Measurements from ENCODE around the gene XPC.

Gene XPC

DNA sequence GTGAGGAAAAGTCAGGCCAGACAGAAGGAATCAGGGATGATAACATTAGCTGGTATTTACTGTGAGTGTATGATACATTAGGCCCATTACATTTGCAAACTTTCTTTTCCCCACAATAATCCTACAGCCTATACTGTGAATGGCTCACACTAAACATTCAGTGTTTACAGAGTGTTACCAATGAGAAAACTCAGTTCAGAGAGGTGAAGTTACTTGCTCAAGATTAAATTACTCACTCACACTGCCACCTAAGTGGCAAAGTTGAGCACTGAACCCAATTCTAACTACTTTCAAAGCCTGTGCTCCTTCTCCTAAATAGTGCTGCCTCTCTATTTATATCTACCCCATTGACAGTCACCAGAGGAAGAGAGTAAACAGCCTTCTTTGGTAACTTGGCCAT is 8.5 kb downstream of the XPC start:
- no peak for DNase-seq

DNA sequence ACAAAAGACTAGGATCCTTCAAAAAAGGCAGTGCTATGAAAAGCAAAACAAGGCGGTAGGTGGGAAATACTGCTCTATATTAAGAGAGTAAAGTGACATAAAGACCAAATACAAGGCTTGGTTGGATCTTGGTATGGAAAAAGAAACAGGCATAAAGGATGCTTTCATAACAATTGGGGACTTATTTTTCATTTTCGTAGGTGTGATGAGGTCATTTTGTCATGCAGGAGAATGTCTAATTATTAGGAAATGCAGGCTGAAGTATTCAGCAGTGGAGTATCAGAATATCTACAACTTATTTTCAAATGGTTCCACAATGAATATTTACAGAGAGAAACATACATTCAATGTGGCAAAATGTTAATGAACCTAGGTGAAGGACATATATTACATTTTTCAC is 9.0 kb downstream of the XPC start:
- DNase-seq = no peak

DNA sequence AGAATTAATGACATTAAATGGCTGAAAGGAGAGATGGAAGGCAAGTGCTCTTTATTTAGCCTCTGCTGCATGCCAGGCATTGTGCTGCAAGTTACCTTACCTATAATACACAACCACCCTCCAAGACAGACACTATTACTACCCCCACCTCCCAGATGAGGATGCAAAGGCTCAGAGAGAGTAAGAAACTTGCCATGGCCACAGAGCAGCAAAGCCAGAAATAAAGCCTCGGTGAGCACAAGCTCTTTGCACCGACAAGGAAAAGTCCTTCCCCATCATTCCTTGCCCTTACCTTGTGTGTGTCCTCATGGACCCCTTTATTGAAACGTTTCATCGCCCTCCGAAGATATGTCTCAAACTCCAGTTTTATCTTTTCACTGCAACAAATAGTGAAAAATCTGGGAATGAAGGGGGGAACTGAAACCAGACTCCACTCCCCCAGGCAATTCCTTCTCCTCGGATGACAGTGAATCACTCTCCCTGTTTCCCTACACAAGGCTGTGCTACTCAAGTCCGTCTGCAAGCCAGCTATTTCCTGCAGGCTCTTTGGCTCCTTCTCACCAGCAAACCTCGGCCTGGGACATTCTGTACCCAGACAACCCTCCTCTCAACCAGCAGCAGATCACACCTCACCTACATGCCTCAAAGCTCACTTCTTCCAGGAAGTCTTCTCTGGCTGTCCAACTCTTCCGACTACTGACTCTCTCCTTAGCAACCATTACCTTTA is 11.4 kb downstream of the XPC start:
- DNase-seq = no peak

DNA sequence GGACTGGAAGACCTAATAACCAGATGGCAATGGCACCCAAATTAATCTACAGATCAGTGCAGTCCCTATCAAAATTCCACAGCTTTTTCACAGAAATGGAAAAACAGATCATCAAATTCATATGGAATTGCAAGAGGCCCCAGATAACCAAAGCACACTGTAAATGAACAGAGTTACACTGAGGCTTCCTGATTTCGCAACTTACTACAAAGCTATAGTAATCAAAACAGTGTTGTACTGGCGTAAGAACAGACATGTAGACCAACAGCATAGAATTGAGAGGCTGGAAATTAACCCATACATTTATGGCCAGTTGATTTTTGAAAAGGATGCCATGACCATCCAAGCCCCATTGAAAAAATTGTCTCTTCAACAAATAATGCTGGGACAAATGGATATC is 16.2 kb downstream of the XPC start:
- DNase-seq = peak; percentile 59 to 84

DNA sequence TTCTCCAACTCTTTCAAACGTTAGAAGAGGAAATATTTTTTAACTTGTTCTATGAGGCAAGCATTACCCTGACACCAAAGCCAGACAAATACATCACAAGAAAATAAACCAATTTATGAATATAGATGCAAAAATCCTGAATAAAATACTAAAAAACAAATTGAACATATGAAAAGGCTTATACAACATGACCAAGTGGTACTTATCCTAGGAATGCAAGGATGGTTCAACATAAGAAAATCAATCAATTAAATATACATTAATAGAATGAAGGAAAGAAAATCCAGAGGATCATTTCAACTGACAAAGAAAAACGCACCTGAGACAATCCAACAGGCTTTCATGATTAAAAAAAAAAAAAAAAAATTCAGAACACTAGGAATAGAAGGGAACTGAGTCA is 17.1 kb downstream of the XPC start:
- no peak for DNase-seq

DNA sequence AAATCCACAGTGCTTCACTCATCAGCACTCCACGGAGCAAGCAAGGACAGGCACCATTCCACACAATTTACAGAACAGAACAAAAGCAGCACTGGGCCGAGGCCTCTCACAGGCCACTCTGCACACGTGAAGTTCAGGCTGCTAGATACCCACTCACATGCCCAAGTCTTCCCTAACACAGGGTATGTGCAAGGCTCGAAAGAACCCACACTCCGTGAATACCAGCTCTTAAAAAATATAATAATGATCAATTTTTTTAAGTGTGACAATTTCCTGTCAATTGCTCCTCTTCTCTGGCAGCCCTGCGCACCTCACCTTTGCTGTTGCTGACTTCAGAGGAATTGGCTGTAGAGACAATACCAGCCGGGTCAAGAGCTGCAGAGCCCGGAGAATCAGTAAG is 19.0 kb downstream of the XPC start:
- DNase-seq = no peak

DNA sequence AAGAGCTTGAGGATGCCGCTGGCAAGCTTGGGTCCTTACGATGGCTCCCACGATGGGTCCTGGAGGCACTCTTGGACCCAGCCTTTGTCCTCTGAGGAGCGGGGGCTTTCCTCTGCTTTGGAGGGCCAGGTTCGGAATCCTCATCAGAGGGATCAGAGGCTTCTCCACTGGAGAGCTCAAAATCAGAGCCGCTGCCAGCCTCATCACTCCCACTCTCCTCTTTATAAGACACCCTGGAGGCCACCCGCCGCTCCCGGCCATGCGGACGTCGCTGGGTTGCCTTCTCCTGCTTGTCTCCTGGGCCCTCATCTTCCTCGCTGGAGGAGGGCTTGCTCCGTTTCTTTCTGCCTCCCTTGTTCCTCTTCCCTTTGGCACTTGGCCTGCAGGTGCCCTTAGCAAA is 20.0 kb downstream of the XPC start:
- DNase-seq = no peak

DNA sequence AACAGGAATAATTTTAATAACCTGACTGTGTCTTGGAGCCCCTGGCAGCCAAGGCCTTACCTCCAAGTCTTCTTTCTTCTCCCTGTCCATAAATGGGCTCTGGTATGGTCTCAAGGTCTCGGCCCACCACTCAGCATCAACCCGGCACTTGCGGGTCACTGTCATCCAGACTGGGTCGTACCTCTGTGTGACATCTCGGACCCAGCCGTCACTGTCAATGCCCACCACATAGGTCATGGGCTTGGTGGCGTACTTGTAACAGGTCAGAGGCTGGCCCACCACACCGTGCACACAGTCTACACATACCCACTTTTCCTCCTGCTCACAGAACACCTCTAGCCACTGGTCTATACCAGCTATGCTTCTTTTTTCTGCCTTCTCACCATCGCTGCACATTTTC is 20.4 kb downstream of the XPC start:
- DNase-seq = no peak

DNA sequence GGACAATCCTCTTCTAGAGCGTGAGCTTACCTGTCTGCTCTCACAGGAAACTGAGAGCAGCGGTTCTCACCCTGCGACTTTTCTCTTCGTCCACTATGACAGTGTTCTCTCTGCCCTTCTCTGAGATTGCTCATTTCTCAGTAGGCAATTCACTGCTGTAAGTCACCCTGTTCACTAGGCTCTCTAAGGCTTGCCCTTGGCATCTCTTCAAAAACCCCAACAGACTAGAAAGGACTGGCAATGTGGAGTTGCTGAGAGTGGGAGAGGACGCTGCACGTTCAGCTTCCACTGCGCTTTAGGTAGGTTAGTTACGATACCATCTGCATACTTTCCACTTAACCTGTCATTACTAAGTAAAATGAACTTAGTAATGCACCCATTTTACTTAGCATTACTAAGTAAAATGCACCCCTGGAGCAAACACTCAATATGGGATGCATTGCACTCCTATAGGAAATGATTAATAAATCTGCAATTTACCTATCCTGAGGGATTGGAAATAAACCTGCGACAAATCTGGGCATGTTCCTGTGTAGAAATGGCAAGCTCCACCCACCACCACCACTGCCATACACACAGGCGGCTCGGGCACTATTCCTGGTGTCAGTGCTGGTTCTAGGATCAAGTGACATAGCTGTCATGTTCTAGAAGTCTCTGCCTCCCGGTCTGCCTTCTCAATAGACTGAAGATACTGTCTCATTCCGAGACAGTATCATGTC is 21.4 kb downstream of the XPC start:
- no peak for DNase-seq

DNA sequence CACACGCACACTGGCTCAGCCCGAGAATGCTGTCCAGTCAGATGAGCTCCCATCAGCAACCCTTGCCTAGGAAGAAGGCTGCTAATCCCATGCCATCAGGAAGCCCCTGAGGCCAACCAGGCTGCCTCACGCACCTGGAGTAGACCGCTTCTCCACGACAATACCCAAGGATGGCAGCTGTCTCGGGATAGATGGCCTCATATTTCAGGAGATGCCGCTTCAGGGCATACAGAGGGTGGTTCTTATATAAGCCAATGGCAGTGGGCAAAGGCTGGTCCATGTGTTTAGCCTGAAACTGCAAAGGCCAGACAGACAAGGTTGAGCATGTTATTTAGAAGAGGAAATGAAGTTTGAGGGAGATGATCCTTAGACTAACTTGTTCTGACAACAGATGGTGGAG is 22.2 kb downstream of the XPC start:
- DNase-seq = no peak

DNA sequence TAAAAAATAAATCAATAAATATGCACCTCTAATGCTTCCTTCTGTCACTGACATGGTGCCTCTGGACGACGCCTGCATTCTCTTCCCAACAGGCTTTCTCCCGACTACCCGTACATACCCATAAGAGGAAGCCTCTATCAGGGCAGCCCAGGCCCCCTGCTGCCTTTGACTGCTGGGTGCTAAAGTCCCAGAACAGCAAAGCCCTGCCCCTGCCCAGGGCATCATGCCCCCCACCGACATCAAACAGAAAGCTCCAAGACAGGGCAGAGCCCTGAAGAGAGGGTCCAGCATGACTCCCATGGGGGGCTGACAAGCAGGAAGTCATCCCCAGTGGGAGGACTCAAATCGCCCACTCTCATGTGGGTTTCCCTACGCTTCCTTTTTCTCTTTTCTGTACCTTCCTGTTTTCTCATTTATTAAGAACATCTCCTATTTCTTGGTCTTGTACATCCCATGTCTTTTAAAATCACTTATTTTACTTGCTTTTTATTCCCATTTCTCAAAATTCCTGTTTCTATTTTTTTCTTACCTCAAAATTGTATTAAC is 23.4 kb downstream of the XPC start:
- no peak for DNase-seq

DNA sequence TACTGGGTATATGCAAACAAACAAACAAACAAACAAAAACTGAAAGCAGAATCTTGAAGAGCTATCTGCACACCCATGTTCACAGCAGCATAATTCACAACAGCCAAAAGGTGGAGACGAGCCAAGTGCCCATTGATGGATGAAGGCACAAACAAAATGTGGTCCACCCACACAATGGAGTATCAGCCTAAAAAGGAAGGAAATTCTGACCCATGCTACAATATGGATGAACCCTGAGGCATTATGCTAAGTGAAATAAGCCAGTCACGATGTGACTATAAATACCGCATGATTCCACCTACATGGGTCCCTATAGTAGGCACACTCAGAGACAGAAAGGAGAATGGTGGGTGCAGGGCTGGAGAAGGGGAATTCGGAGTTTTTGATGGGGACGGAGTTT is 24.1 kb downstream of the XPC start:
- no peak for DNase-seq

DNA sequence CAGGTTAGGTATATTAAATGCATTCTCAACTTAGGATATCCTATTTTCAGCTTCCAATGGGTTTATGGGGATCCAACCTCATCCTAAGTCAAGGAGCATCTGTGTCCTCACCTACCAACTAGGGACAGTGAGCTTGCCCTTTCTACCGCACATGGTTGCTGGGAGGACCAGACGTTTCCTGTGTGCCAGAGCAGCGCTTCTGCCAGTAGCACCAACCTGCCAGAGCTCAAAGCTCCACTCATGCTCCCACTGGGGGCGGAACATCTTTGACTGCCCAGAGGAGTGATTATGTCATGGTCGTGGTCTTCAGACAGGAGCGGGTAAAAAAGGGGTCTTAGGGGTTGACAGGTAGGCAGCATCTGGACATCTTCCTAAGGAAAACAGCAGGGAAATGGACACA is 24.7 kb downstream of the XPC start:
- DNase-seq = no peak

DNA sequence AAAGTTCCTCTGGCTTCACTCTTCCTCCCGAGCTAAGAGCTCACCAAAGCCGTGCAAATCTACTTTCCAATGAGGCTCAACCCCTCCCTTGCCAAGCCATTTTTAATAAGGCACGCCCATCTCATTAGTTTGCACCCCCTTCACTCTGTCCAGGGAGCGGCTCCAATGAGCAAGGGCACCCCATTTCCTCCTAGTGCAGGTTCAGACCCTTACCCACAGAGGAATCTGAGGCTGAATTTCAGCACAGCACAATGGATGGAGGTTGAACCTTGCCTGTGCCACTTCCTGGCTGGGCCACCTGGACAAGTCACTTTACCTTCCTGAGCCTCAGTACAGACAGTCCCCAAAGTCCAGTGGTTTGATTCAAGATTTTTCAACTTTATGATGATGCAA is 25.4 kb downstream of the XPC start:
- no peak for DNase-seq

DNA sequence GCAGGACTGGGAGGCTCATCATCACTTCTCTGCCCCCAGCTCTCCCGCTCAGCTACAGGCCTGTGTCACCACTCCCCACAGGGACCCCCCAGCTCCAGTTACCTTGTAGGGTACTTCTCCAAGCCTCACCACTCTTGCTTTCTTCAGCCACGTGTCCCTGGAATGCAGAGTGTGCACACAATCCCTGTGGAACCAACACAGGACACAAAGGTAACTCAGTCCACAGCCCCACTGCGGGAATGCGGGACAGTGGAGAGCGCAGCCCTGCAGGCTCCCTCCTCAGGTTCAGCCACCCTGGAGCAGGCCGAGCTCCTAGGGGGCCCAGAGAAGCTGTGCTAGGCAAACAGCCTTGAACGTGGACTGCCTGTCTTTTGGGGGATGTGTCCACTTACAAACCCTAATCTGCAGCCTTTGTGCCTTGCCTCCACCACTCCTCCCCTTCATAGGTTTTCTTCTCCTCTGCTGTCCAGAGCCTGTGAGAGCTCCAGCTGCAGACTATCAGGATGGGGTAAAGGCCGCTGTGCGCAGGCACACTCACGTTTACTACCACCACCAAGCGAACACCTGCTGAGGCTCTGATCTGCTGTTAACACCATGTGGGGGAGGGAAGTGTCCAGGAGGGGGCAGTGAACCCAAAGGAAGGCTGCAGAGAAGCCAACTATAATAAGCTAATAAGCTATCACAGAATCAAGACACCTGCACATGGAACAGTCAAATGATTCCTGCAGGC is 26.0 kb downstream of the XPC start:
- DNase-seq = peak; percentile 17 to 28

DNA sequence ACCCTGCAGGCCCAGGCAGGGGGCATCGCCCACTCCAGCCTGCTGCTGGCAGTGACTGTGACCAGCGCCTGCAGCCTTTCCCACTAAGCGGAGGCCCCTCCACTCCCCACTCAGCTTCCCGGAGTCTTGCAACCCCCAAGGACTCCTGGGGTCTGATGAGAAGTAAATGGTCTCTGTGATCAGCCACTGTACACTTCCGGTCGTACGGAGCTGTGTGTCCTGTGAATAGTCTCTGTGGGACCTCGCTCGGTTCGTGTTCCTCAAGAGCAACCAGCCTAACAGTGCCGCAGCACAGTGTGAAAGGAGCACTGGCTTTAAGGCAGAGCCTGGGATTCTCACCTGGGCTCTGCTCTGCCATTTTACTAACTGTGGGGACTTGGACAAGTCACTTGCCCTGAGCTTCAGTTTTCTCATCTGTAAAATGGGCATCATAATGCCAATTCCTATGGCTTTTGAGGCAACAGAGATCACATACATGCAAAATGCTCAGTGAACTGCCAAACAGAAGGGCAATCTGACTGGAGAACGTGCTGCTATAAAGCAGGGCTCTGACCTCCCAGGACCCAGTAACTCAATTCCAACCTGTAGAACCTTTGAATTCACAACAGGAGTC is 26.8 kb downstream of the XPC start:
- no peak for DNase-seq

DNA sequence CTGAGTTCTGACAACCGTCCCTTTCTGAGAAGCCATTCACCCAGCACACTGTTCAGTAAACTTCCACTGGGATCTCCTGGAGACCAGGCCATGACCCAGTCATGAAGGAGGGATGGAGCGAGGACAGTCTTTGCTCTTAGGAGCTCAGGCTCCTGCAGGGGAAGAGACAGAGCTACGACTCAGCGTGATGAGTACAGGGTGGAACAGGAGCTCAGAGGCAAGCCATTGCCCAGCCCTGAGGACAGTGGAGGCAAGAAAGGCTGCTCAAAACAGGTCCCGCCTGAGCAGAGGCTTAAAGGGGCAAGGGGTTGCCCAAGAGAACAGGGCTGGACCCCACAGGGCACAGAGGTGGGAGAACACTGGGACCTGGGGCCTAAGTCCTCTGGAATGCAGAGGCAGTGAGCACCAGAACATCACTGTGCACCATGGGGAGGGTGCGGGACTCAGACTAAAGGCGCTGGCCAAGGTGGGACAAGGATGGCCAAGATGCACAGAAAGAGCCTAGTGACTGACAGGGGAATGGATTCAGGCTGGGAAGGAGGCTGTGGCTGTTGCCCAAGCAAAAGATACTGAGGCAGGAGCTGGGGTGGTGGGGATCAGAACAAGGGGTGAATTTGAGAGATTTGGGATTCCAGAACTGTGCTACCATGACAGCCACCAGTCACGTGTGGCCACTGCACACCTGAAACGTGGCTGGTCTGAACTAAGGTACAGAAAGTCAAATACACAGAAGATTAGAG is 27.7 kb downstream of the XPC start:
- no peak for DNase-seq

DNA sequence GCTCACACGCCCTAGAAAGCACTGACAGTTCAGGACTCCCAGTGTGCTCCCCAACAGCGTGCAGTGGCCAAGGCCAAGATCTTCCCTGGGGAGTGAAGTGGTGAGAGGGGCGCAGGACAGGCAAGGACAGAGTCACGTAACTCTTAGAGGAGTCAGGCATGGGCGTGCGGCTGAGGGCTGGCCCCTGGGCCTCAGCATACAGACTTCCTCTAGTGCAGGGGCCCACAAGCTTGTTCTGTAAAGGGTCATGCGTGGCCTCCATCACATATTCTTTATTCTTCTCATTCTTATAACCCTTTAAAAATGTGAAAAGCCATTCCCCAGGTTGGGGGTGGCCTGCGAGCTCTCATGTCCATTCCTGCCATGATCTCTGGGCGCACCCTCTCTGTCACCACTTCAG is 28.3 kb downstream of the XPC start:
- no peak for DNase-seq

DNA sequence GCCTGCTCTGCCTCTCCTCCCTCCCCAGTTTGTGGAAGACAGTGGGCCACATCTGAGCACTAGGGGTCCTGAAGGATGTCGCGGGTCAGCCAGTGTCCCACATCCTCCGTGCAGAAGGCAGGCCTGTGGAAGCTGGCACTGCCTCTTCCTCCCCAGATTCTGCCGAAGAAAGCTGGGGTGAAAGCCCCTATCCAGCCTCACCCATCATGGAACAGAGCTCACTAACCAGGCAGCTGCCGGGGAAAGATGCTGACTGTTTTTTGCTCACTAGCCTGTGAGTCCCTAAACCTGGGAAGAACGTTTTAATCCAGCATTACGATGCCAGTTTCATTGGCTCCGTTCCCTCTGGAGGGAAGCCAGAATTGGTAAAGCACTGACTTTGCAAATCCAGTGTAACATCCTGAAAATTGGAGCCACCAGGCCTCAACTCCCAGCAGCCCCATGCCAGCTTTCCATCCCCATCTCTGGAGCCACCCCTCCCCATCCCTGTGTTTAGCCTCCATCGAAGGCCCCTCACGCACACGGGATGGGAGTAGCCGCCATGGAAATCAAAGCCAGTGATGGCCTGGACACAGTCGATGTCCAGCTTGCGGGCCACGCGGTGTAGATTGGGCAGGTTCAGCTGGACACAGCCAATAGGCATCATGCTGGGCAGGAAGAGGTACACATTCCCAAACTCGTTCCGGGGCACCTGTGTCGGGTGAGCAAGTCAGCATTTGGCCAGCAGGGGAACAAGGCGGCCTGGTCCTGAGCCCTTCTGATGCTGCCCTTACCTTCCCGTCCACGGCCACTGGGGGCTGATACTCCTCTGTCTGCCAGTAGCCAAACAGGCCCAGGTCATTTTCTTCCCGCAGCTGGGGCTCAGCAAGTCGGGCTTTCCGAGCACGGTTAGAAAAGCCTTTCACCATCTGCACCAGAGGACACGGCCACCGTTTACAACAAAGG is 30.1 kb downstream of the XPC start:
- DNase-seq = no peak

DNA sequence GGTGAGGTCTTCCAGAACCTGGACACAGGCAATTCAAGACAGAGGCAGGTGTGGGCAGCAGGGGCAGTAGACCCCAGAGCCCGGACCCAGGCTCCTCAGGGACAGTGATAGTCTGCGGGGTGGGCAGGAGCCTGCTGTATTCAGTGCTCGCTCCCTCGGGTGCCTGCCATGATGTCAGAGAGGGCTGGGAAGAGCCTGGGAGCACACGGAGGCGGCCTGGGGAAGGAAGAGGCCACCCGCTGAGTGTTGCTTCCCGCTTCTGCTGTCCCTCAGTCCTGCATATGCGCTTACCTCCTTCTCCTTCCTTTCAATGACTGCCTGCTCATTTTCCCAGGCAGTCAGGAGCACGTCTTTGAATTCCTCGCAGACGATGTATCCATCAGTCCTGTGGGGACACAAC is 30.8 kb downstream of the XPC start:
- no peak for DNase-seq

DNA sequence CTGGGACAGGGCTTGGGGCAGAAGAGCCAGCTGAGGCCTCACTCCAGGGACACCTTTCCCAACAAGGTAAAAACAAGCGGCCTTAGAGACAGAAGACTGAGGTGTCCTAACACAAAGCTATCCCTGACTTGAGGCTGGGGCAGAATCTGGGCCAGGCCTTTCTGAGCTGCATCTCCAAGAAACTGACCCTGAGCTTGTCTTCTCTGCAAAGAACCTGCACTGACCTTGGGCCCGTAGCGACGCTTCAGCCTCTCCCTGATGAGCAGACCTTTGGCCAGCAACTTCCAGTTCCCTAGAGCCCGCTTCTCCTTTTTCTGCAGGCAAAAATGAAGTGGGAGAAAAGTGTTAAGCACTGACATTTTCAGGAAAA is 31.4 kb downstream of the XPC start:
- DNase-seq = no peak

All from AML-193 (cell line).